SK-N-SH (cell line): ENCODE measurements around the gene ZKSCAN5.

Experiments used
- CTCF ChIP-seq: fragments of 200-600 bp; sonication (generic); IDR thresholded peaks from 2 replicates; pipeline ENCODE4 v1.6.1; 2017; ENCODE audit warnings: antibody characterized with exemption, mild to moderate bottlenecking, moderate library complexity
- MAX ChIP-seq: IDR thresholded peaks from 2 replicates; pipeline ENCODE4 v1.4.0; 2012; ENCODE audit warnings: low read depth
- SIN3A ChIP-seq: IDR thresholded peaks from 2 replicates; pipeline ENCODE4 v1.6.1; 2012; ENCODE audit warnings: low read depth, mild to moderate bottlenecking, low read length, moderate library complexity, borderline replicate concordance

GRCh38 chr7:99500637-99501009, 3.8 kb upstream of the ZKSCAN5 start:
- no peak for TF ChIP-seq CTCF
- no peak for TF ChIP-seq SIN3A
- no peak for TF ChIP-seq MAX
